NCI-H1092 (cell line): Measurements from ENCODE around the gene ITGB5.
A peak's percentile ranks its signal among the peaks of the same experiment; 100 is the strongest.

Source experiments
- DNase-seq: peaks from one replicate; lab custom pipeline; 2025; lab: John Stamatoyannopoulos, UW

Gene ITGB5

DNA sequence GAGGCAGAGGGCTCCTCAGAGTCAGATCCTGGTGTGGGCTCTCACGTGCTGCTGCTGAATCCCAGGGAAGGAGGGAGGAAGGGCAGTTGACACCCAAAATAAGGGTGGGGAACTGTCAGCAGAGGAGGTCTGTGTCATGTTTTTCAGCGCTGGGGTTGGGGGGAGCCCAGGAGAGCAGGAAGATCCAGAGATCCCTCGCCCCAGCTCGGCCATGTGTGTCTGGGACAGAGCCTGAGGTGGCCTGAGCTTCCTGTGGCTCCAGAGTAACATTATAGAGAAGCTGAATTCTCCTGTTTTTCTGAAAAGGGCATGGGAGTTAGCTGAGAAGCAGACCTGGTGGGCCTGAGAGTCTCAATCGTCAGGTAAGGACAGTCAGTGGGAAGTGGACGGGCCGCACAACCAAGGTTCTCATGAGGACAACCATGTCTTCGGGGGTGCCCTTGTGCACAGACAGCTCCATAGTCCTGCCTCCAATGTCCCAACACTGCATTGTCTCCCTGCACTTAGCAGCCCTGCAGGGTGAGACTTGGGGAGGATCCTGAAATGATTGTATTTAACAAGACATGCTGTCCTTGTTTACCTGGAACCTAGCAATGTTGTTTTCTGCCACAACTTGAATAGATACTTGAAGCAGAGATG lies 138.5 kb downstream of the ITGB5 start:
- no peak for DNase-seq

- DNase-seq, result no peak
Observed at GRCh38 chr3:124747111-124747981, 139.8 kb downstream of the ITGB5 start.

DNA sequence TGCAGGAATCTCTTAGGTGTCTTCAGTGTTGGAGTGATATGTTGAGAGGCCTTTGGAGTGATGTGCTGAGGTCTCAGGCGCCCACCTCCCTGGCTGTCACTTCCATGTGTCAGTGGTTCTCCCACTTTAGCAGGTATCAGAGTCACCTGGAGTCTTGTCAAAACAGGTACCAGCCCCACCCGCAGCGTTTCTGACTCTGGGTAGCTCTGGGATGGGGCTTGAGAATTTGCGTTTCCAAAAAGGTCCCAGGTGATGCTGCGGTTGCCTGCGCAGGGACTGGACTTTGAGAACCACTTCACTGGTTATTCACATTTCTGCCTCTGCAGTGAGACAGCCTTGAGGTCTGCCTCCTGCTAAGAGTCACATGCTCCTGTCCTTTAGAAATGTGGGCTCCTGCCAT lies 141.4 kb downstream of the ITGB5 start:
- no peak for DNase-seq

GRCh38 chr3:124741027-124741426 lies 146.1 kb downstream of the ITGB5 start:
- DNase-seq, result no peak

- no peak for DNase-seq
Observed at GRCh38 chr3:124731760-124732159, 155.4 kb downstream of the ITGB5 start.

- DNase-seq, result no peak
Observed at GRCh38 chr3:124730941-124731297, 156.2 kb downstream of the ITGB5 start.

GRCh38 chr3:124730129-124730940 lies 156.8 kb downstream of the ITGB5 start, which contains the start of gene UMPS:
Gene UMPS, plus strand, starts transcription at chr3:124730452. Its CDS starts 20 bp downstream, at chr3:124730472.
- peak; percentile 88 for DNase-seq

DNA sequence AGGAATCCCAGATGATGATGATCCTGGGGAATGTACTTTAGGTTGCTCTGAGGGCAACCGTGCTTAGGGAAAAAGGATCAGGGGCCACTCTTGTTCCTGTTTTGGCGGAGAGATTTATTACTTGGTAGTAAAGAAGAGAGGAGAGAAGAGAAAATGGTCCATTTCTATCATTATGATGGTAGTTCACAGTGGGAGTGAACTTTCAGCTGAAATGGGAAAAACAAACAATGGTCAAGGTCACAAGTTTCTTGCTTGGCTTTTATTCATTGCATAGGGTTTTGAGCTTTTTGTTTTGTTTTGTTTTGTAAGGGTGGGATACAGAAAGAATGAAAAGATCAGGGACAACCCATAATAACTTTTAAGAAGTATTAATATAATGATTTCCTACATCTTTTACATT lies 164.6 kb downstream of the ITGB5 start:
- DNase-seq, result no peak

DNA sequence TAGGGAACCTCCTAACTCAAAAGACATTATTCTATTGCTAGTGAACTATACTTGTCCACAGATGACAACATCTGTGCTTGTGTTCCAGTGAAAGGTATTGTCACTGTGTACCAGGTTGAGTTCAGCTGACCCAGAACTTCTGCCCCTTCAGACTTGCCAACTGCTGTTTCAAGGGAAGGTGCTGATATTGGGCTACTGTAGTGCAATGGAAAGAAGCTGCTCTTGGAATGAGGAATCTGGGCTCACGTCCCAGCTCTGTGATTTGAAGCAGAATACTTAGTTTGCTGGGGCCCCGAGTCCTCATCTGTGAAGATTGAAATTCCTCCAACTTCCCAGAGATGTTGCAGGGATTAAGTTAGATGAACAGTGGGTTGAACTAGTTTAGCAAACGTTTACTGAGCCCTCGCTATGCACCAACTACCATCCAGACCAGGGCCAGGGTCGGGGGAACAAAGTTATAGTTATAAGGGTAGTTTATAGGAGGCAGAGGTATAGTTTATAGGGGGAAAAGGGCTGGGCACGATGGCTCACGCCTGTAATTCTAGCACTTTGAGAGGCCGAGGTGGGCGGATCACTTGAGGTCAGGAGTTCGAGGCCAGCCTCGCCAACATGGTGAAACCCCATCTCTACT lies 172.8 kb downstream of the ITGB5 start:
- no peak for DNase-seq
